Medulla oblongata (tissue), 1 donor: ENCODE measurements around the gene LY86.

Source experiments
- DNase-seq: peaks from one replicate; pipeline ENCODE4 v3.0.0-alpha.2; 2015; ENCODE audit errors: extremely low spot score

The LY86 gene

DNA sequence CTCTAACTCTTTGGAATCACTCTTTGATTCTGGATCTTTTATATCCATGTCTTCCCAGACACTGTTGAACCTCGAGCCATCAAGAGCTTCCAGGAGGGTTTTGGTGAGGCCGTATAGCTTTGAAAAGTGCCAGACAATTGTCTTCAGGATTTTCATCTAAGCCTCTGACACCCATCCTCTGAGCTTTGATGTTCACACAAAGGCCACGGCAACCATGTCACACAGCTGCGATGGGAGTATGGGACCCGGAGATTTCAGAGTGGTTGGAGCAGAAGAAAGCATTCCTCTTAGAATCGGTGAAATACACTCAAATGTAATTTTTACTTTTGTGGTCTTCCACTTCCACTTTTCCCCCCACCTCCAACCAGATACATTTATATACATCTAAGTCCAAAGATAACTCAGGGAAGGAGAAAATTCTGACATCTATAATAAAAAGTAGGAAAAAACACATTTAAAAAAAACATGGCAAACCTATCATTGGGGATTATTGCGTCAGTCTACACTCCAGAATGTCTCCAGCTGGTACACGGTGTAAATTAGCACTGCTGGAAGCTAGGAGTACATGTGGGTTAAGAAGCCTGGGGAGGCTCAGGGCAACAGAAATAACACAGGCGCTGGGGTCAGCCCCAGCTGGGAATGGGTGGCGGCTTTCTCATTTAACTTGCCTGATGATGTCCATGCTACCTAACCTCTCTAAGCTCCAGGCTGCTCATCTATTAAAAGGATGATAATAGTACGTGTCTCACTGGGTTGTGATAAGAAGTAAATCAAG lies 92.7 kb downstream of the LY86 start:
- DNase-seq, result no peak

GRCh38 chr6:6682225-6682624 lies 93.7 kb downstream of the LY86 start:
- DNase-seq, result no peak

- no peak for DNase-seq
Observed at GRCh38 chr6:6683969-6684833, 95.7 kb downstream of the LY86 start.

DNA sequence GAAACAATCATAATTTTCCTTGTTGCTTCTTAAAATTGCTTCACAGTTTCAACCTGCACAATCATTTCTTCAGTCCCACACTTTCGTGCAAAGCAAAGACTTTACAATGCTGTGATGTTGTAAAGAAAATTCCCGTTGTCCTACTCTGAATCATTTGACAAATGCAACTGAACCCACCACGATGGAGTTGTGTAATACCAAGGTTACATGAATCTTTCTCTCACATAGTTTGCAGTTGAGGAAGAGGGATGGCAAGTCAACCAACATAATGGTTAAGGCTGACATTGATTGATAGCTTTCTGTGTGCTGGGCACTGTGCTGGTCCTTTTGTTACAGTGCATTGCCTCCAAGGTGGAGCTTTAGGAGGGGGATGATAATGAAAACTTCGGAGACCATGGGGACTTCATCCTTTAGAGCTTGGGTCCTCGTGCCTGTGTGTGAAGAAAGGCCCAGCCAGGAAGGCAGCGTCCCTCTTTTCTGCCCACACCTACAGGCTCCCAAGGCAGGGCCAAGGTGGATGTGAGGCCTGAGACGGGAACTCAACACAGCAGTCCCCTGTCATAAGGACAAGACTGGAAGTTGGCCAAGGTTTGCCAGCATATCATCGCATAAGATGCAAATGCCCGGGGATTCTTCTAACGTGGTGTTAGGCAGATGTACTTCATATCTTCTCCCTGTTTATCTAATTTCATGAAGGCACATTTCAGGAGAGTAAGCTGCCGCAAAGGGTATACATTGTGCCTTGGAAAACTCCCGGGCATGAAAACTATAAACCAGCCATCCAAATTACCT lies 96.9 kb downstream of the LY86 start:
- DNase-seq, result no peak

- DNase-seq, result no peak
Observed at GRCh38 chr6:6686176-6686575, 97.7 kb downstream of the LY86 start.

DNA sequence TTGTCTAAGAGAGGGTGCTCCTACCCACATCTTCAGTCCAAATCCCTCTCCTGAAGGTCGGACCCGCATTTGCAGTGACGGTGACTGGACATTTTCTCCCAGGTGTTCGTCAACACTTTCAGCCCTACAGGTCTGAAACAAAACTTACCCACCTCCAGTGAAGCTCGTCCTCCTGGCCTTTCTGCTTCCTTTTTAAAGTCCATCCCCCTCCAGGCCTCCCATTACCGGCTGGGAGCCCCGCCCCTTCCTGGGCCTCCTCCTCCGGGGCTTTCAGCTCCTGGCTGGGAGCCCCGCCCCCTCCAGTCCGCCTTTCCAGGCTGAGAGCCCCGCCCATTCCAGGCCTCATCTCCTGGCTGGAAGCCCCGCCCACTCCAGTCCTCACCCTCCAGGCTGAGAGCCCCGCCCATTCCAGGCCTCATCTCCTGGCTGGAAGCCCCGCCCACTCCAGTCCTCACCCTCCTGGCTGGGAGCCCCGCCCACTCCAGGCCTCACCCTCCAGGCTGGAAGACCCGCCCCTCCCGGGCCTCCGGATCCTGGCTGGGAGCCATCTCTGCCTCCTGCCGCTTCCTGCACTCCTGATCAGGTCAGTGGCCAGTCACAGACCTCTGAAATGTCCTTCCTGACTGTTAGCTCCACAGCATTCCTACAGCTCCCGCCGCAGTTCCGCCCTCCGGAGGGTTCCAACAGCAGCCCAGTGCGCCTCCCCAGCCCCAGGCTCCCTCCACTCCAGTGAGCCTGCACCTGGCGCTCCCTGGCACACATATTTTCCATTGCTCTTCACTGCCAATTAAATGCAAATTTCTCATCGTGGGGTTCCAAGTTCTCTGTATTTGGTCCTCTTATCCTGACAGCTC lies 98.5 kb downstream of the LY86 start:
- DNase-seq, result no peak

DNA sequence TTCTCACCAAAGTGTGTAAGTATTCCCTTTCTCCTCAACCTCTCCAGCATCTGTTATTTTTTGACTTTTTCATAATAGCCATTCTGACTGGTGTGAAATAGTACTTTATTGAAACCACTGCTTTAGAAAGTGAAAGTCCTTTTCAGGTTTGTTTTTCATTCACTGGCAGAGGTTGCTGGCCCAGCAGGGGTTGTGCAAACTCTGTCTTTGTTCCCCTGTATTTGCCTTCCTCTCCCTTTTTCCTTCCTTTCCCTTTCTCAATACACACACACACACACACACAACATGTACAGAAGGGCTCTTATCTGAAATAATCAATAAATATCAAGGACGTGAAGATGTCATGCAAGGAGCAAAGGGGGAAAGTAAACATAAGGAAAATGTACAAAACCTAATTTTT lies 99.8 kb downstream of the LY86 start:
- DNase-seq, result no peak

- no peak for DNase-seq
Observed at GRCh38 chr6:6688951-6689350, 100.4 kb downstream of the LY86 start.

- DNase-seq, result no peak
Observed at GRCh38 chr6:6689400-6690143, 101.1 kb downstream of the LY86 start.

- DNase-seq, result no peak
Observed at GRCh38 chr6:6690144-6690483, 101.6 kb downstream of the LY86 start.

- no peak for DNase-seq
Observed at GRCh38 chr6:6694368-6694780, 105.9 kb downstream of the LY86 start.

- no peak for DNase-seq
Observed at GRCh38 chr6:6694825-6695624, 106.5 kb downstream of the LY86 start.

GRCh38 chr6:6695625-6696276 lies 107.2 kb downstream of the LY86 start:
- DNase-seq, result no peak

DNA sequence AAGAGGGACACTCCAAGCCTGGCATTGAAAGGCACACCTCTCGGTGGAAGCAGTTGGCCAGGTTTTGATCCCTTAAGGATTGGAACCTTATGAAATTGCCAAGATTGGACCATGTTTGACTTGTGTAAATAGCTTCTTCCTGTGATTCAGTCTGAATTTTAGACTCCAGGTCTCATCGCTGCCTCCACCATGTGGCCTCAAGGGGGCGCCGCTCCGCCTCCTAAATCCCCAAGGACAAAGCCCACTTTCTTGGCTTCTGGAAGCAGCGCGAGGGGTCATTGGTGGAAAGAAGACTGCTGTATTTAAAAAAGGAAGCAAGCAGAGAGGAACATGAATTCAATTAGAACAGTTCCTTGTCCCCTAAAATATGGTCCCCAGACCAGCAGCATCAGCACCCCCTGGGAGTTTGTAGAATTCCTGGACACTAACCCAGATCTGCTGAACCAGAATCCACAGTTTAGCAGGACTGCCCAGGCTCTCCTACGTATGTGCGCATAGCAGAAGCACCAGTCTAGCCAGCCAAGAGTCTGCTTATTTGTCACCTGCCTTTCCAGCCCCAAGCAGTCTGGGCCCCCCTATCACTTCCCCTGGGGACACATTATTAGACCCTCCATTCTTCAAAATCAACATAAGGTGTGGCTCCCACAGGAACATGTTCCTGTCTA lies 108.5 kb downstream of the LY86 start:
- DNase-seq, result peak; percentile 83

GRCh38 chr6:6697620-6698019 lies 109.1 kb downstream of the LY86 start:
- DNase-seq, result no peak

DNA sequence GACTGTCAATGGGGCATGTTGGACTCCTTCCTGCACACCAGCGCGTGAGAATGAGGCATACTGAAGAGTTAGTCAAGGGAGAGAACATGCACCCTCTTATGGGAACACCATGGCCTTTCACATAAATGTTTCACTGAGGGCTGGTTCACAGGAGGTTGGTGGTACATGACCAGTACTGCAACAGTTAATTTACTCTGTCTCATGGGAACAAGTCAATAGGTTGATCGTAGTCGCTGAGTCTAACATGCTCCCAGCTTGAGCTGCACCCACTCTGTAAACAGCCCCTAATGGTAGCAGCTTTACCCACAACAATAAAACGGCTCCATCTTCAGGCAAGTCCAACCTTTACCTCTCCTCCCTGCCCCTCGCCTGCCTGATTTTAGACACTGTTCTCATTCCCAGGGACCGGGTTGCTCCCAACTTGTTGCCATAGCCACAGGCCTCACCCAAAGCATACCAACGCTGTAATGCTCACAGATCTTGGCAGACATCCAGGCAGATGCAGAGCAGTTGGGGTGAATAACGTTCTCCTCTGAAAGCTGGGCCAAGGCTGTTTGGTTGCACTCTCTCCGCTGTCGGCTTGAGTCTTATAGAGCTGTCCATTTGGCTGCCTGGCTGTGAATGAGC lies 111.3 kb downstream of the LY86 start:
- peak; percentile 68 for DNase-seq

DNA sequence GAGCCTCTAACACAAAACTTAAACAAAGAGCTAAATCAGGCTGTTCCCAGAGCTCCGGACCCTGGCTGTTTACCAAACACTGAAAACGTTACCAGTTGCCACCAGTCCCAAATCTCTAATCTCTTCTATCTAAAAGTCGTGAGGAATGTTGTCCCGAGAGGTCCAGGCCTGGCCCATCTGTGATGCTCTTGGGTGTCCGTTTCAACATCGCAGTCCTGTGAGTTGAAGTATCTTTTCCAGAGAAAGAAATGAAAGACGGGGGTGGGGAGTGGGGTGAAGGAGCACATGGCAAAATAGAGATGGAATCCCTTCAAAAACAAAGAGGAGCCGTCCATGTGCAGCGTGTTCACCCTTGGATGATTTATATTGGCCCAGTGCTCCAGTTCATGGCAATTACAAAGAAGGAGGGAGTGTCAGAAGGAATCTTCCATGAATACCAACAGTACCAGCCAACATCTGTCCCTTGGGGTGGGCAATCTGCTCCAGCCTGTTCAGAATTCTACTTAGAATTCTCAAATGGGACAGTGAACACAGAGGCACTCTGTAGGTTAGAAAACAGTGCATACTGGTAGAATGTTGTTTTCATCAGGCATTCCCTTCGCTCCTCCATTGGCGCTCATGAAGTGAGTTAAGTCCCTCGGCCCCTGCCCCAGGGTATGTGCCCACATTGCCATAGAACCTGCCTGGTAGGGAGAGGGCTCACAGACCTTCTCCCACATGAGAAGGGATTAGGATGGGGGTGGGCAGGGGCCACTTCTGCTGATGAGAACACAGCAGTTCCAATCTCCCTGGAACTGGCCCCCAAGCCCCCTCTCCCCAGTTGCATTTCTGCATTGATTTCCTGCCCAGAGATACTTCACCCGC lies 112.1 kb downstream of the LY86 start:
- no peak for DNase-seq
